GM23248 (cell line): ENCODE measurements around the gene PPP1R3G. TPM values are rescaled to one million over a fixed set of nuclear protein-coding genes. Genes with fewer than 3 reads are reported as not detected.

Experiments
- DNase-seq: peaks from one replicate; pipeline ENCODE4 v3.0.0-alpha.2; 2015
- H2AFZ ChIP-seq: fragments of 200-600 bp; sonication (generic); 2 replicates; pipeline ENCODE4 v1.6.1; 2016; ENCODE audit warnings: antibody characterized with exemption
- H3F3A ChIP-seq: fragments of 200-600 bp; sonication (generic); 2 replicates; pipeline ENCODE4 v1.6.1; 2016; ENCODE audit warnings: mild to moderate bottlenecking, antibody characterized with exemption, mixed run types; ENCODE audit not compliant: insufficient read depth
- H3K27ac ChIP-seq: fragments of 200-600 bp; sonication (generic); 2 replicates; pipeline ENCODE4 v1.5.1; 2016; ENCODE audit warnings: mild to moderate bottlenecking
- H3K27me3 ChIP-seq: fragments of 200-600 bp; sonication (generic); replicated peaks from 2 replicates; pipeline ENCODE4 v1.6.1; 2016; ENCODE audit warnings: mild to moderate bottlenecking; ENCODE audit not compliant: insufficient read depth
- H3K36me3 ChIP-seq: fragments of 200-600 bp; sonication (generic); 2 replicates; pipeline ENCODE4 v1.6.1; 2016; ENCODE audit warnings: low read depth, mild to moderate bottlenecking
- H3K4me1 ChIP-seq: fragments of 200-600 bp; sonication (generic); 2 replicates; pipeline ENCODE4 v1.6.1; 2016; ENCODE audit warnings: mild to moderate bottlenecking; ENCODE audit not compliant: insufficient read depth
- H3K4me2 ChIP-seq: fragments of 200-600 bp; sonication (generic); one replicate; pipeline ENCODE4 v1.6.1; 2016; ENCODE audit warnings: mild to moderate bottlenecking; ENCODE audit not compliant: unreplicated experiment
- H3K4me3 ChIP-seq: fragments of 200-600 bp; sonication (generic); 2 replicates; pipeline ENCODE4 v1.5.1; 2016; ENCODE audit warnings: mild to moderate bottlenecking
- H3K79me2 ChIP-seq: fragments of 200-600 bp; sonication (generic); 2 replicates; pipeline ENCODE4 v1.6.1; 2016; ENCODE audit warnings: mild to moderate bottlenecking; ENCODE audit not compliant: insufficient read depth
- H3K9ac ChIP-seq: fragments of 200-600 bp; sonication (generic); 2 replicates; pipeline ENCODE4 v1.6.1; 2016; ENCODE audit warnings: mild to moderate bottlenecking
- H3K9me2 ChIP-seq: fragments of 200-600 bp; sonication (generic); 2 replicates; pipeline ENCODE4 v1.6.1; 2016; ENCODE audit warnings: mixed run types, mild to moderate bottlenecking, moderate library complexity; ENCODE audit not compliant: insufficient read depth
- H3K9me3 ChIP-seq: fragments of 200-600 bp; sonication (generic); one replicate; pipeline ENCODE4 v1.6.1; 2017; ENCODE audit warnings: low read depth
- H4K20me1 ChIP-seq: fragments of 200-600 bp; sonication (generic); 2 replicates; pipeline ENCODE4 v1.6.0; 2016; ENCODE audit not compliant: insufficient read depth
- EZH2 ChIP-seq: fragments of 200-600 bp; sonication (generic); IDR thresholded peaks from 2 replicates; pipeline ENCODE4 v1.6.1; 2018; ENCODE audit warnings: antibody characterized with exemption, mild to moderate bottlenecking; ENCODE audit not compliant: insufficient read depth, poor library complexity, severe bottlenecking
- EZH2phosphoT487 ChIP-seq: fragments of 200-600 bp; sonication (generic); IDR thresholded peaks from 2 replicates; pipeline ENCODE4 v1.6.1; 2018; ENCODE audit warnings: antibody characterized with exemption, moderate library complexity, mild to moderate bottlenecking, low read depth; ENCODE audit not compliant: insufficient read depth
- WGBS, 2 experiments: methylation state at CpG; one replicate each; pipeline ENCODE4 v1.1.6; 2015 to 2017; ENCODE audit warnings: low lambda C conversion rate in 2 of 2, low coverage in 1 of 2; ENCODE audit errors: missing lambda C conversion rate in 2 of 2; 5-methylcytosine and 5-hydroxymethylcytosine counted together
- in situ Hi-C: fragments of 300-500 bp; cut with MboI; formaldehyde crosslinking; loops from 2 replicates; pipeline ENCODE4 v1.15.0; 2020
- polyA plus RNA-seq: library from polyadenylated mRNA; unstranded; fragments of >200 nt; fragmentation: Nextera tagmentation; extraction: Ambion mirVana; gene quantifications from 2 replicates; pipeline ENCODE4 v1.2.1, GENCODE V29; 2016
- total RNA-seq: library from RNA; depleted of rRNA; stranded (reverse); fragments of >200 nt; shearing (Covaris generic); gene quantifications from 2 replicates; pipeline ENCODE4 v1.2.3, GENCODE V29; 2014

The PPP1R3G gene
- total and polyA plus RNA-seq, 2 experiments from 2014 or later: 0.84 to 2.6 TPM

GRCh38 chr6:5089481-5090438 lies 4.6 kb downstream of the PPP1R3G start:
- Histone ChIP-seq H3F3A (peaks cover 9% of the 10 kb centered on the region), H3K36me3 (no peaks in the 10 kb centered on the region), H3K4me3 (no peak overlapping the region), H3K79me2 (no peaks in the 10 kb centered on the region), H3K9ac (no peak overlapping the region), H3K4me2 (no peak overlapping the region), H3K9me2 (no peaks in the 10 kb centered on the region), H2AFZ (no peak overlapping the region), H3K4me1 (peaks cover 3% of the 10 kb centered on the region), H3K27me3 (peaks cover 4% of the 10 kb centered on the region), H3K9me3 (no peaks in the 10 kb centered on the region), H4K20me1 (no peaks in the 10 kb centered on the region), H3K27ac (no peak overlapping the region)
- TF ChIP-seq EZH2phosphoT487 (no peak), EZH2 (no peak)
- in situ Hi-C loops: no loop called here
- no peak for DNase-seq
- 75 to 82% methylated on average over 5 of the region's 5 CpGs for WGBS, 2 experiments

GRCh38 chr6:5090603-5091002 lies 5.5 kb downstream of the PPP1R3G start:
- Histone ChIP-seq H3K9ac (no peak overlapping the region), H3K4me1 (peaks cover 10% of the 10 kb centered on the region), H3K36me3 (no peaks in the 10 kb centered on the region), H3K9me2 (no peaks in the 10 kb centered on the region), H4K20me1 (no peaks in the 10 kb centered on the region), H3K4me2 (no peak overlapping the region), H3F3A (peaks cover 15% of the 10 kb centered on the region), H3K4me3 (no peak overlapping the region), H2AFZ (no peak overlapping the region), H3K27ac (no peak overlapping the region), H3K9me3 (no peaks in the 10 kb centered on the region), H3K27me3 (peaks cover 4% of the 10 kb centered on the region), H3K79me2 (no peaks in the 10 kb centered on the region)
- TF ChIP-seq EZH2: no peak
- TF ChIP-seq EZH2phosphoT487: no peak
- no peak for DNase-seq
- in situ Hi-C loops: no loop called here
- WGBS, 2 experiments: 73 to 77% methylated on average over 7 of the region's 7 CpGs

GRCh38 chr6:5091210-5092069 lies 6.3 kb downstream of the PPP1R3G start:
- Histone ChIP-seq H3K4me1 (peaks cover 10% of the 10 kb centered on the region), H3K27me3 (peaks cover 4% of the 10 kb centered on the region), H3K36me3 (no peaks in the 10 kb centered on the region), H3K4me2 (no peak overlapping the region), H2AFZ (no peak overlapping the region), H3K9me3 (no peaks in the 10 kb centered on the region), H3F3A (peaks cover 15% of the 10 kb centered on the region), H3K4me3 (no peak overlapping the region), H3K9me2 (no peaks in the 10 kb centered on the region), H3K27ac (no peak overlapping the region), H3K9ac (no peak overlapping the region), H4K20me1 (no peaks in the 10 kb centered on the region), H3K79me2 (no peaks in the 10 kb centered on the region)
- TF ChIP-seq EZH2phosphoT487: no peak
- no peak for TF ChIP-seq EZH2
- in situ Hi-C loops: no loop called here
- WGBS, 2 experiments: 92% methylated on average over 10 of the region's 10 CpGs
- DNase-seq: no peak

GRCh38 chr6:5093231-5094015 lies 8.3 kb downstream of the PPP1R3G start:
- DNase-seq: no peak

More at GRCh38 chr6:5093231-5094015, 8.3 kb downstream of the PPP1R3G start:
- H3K9me2 ChIP-seq: no peaks in the 10 kb centered on the region
- no peak overlapping the region for H3K4me3 ChIP-seq
- no peak overlapping the region for H3K9ac ChIP-seq
- no peak overlapping the region for H2AFZ ChIP-seq
- H3F3A ChIP-seq: peaks cover 15% of the 10 kb centered on the region
- H3K4me2 ChIP-seq: no peak overlapping the region
- H3K27me3 ChIP-seq: peaks cover 4% of the 10 kb centered on the region
- in situ Hi-C loops: no loop called here
- H3K9me3 ChIP-seq: no peaks in the 10 kb centered on the region
- WGBS, 2 experiments: 69 to 72% methylated on average over 7 of the region's 7 CpGs
- no peak for TF ChIP-seq EZH2phosphoT487
- no peak overlapping the region for H3K27ac ChIP-seq
- no peaks in the 10 kb centered on the region for H4K20me1 ChIP-seq
- no peaks in the 10 kb centered on the region for H3K36me3 ChIP-seq
- peaks cover 10% of the 10 kb centered on the region for H3K4me1 ChIP-seq
- H3K79me2 ChIP-seq: no peaks in the 10 kb centered on the region
